Measurements from ENCODE around the gene UTP4. TPM values are rescaled to one million over a fixed set of nuclear protein-coding genes. Genes with fewer than 3 reads are reported as not detected.

The UTP4 gene
- total RNA-seq, 1 donor from 2014 or later, result 39.3 TPM

- no peak overlapping the region for H3K4me3 Mint-ChIP-seq (ENCODE audit: unreplicated experiment)
- no peaks in the 10 kb centered on the region for H3K36me3 Mint-ChIP-seq (ENCODE audit: low read depth, unreplicated experiment)
- H3K9me3 Mint-ChIP-seq (ENCODE audit: unreplicated experiment), result no peaks in the 10 kb centered on the region
- TF ChIP-seq CTCF (IDR thresholded peaks at IDR 0.05; ENCODE audit: unreplicated experiment), result no peak
- H3K27me3 Mint-ChIP-seq (ENCODE audit: unreplicated experiment), result peaks cover 2% of the 10 kb centered on the region
- no peak overlapping the region for H3K27ac Mint-ChIP-seq (ENCODE audit: unreplicated experiment)
- H3K4me1 Mint-ChIP-seq (ENCODE audit: unreplicated experiment), result peaks cover 19% of the 10 kb centered on the region
- DNase-seq (ENCODE audit: low spot score), result no peak
Observed at GRCh38 chr16:69195369-69196029, 63.0 kb downstream of the UTP4 start.

- Mint-ChIP-seq H3K36me3 (ENCODE audit: low read depth, unreplicated experiment) (no peaks in the 10 kb centered on the region), H3K27me3 (ENCODE audit: unreplicated experiment) (peaks cover 2% of the 10 kb centered on the region), H3K27ac (ENCODE audit: unreplicated experiment) (no peak overlapping the region), H3K4me3 (ENCODE audit: unreplicated experiment) (no peak overlapping the region), H3K4me1 (ENCODE audit: unreplicated experiment) (peaks cover 11% of the 10 kb centered on the region), H3K9me3 (ENCODE audit: unreplicated experiment) (no peaks in the 10 kb centered on the region)
- no peak for TF ChIP-seq CTCF (IDR thresholded peaks at IDR 0.05; ENCODE audit: unreplicated experiment)
- DNase-seq (ENCODE audit: low spot score), result no peak
Observed at GRCh38 chr16:69197573-69197972, 65.1 kb downstream of the UTP4 start.

- Mint-ChIP-seq H3K9me3 (ENCODE audit: unreplicated experiment) (no peaks in the 10 kb centered on the region), H3K27ac (ENCODE audit: unreplicated experiment) (no peak overlapping the region), H3K27me3 (ENCODE audit: unreplicated experiment) (peaks cover 2% of the 10 kb centered on the region), H3K4me3 (ENCODE audit: unreplicated experiment) (no peak overlapping the region), H3K4me1 (ENCODE audit: unreplicated experiment) (peaks cover 11% of the 10 kb centered on the region), H3K36me3 (ENCODE audit: low read depth, unreplicated experiment) (no peaks in the 10 kb centered on the region)
- DNase-seq (ENCODE audit: low spot score), result no peak
- TF ChIP-seq CTCF (IDR thresholded peaks at IDR 0.05; ENCODE audit: unreplicated experiment), result no peak
Observed at GRCh38 chr16:69199382-69199781, 66.9 kb downstream of the UTP4 start.

GRCh38 chr16:69201291-69201690, 68.8 kb downstream of the UTP4 start:
- no peaks in the 10 kb centered on the region for H3K9me3 Mint-ChIP-seq (ENCODE audit: unreplicated experiment)
- DNase-seq (ENCODE audit: low spot score), result no peak
- peaks cover 4% of the 10 kb centered on the region for H3K27me3 Mint-ChIP-seq (ENCODE audit: unreplicated experiment)
- peak overlapping the region; percentile 26 for H3K27ac Mint-ChIP-seq (ENCODE audit: unreplicated experiment)
- TF ChIP-seq CTCF (IDR thresholded peaks at IDR 0.05; ENCODE audit: unreplicated experiment), result no peak
- no peaks in the 10 kb centered on the region for H3K36me3 Mint-ChIP-seq (ENCODE audit: low read depth, unreplicated experiment)
- H3K4me3 Mint-ChIP-seq (ENCODE audit: unreplicated experiment), result no peak overlapping the region
- H3K4me1 Mint-ChIP-seq (ENCODE audit: unreplicated experiment), result peaks cover 15% of the 10 kb centered on the region

- H3K27me3 Mint-ChIP-seq (ENCODE audit: unreplicated experiment), result peaks cover 4% of the 10 kb centered on the region
- H3K9me3 Mint-ChIP-seq (ENCODE audit: unreplicated experiment), result no peaks in the 10 kb centered on the region
- no peak for DNase-seq (ENCODE audit: low spot score)
- TF ChIP-seq CTCF (IDR thresholded peaks at IDR 0.05; ENCODE audit: unreplicated experiment), result no peak
- H3K36me3 Mint-ChIP-seq (ENCODE audit: low read depth, unreplicated experiment), result no peaks in the 10 kb centered on the region
- H3K4me1 Mint-ChIP-seq (ENCODE audit: unreplicated experiment), result peaks cover 15% of the 10 kb centered on the region
- H3K4me3 Mint-ChIP-seq (ENCODE audit: unreplicated experiment), result no peak overlapping the region
- peak overlapping the region; percentile 9 for H3K27ac Mint-ChIP-seq (ENCODE audit: unreplicated experiment)
Observed at GRCh38 chr16:69201787-69202186, 69.3 kb downstream of the UTP4 start.

Data from endothelial cell (in vitro differentiated cells).